ENCODE results near the gene IRF1.

DNA sequence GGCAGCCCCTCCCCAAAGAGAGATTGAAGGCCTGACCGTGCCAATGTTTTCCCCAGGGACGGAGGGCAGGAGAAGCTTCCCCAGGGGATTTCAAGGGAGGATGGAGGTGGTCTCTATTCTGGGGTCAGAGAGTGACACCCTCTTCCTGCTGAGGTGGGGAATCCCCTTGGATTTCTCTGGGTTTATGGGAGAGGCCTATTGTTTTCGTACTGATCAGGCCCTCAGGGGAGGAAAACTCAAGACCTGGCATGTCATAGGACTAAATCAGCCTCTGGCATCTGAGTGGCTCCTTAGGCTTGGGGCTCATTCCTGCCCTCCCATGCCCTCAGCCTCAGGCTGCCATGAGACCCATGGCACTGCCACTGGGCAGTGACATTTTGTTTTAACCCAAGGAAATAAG, 44.6 kb downstream of the IRF1 start:
- TF ChIP-seq, protein P1, sequence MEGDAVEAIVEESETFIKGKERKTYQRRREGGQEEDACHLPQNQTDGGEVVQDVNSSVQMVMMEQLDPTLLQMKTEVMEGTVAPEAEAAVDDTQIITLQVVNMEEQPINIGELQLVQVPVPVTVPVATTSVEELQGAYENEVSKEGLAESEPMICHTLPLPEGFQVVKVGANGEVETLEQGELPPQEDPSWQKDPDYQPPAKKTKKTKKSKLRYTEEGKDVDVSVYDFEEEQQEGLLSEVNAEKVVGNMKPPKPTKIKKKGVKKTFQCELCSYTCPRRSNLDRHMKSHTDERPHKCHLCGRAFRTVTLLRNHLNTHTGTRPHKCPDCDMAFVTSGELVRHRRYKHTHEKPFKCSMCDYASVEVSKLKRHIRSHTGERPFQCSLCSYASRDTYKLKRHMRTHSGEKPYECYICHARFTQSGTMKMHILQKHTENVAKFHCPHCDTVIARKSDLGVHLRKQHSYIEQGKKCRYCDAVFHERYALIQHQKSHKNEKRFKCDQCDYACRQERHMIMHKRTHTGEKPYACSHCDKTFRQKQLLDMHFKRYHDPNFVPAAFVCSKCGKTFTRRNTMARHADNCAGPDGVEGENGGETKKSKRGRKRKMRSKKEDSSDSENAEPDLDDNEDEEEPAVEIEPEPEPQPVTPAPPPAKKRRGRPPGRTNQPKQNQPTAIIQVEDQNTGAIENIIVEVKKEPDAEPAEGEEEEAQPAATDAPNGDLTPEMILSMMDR (IDR thresholded peaks at IDR 0.05): no peak
- TF ChIP-seq POLR2A (IDR thresholded peaks at IDR 0.05): no peak

Data from thyroid gland (tissue), 4 donors.